PC-9 (cell line): ENCODE results near the gene CHST11. TPM values are rescaled to one million over a fixed set of nuclear protein-coding genes. Genes with fewer than 3 reads are reported as not detected.

Experiments used
- BruUV-seq: library from RNA; stranded (reverse); fragments of 400-500 nt; replicated peaks from 2 replicates; lab custom pipeline; 2021; lab: Mats Ljungman, UMichigan
- CTCF ChIA-PET: fragments of 300-600 bp; sonication (Branson Sonifier 250); formaldehyde crosslinking; loops from one replicate; lab custom pipeline; 2022; ENCODE audit warnings: antibody characterized with exemption; lab: Charles Lee
- POLR2A ChIA-PET: fragments of 300-600 bp; sonication (Branson Sonifier 250); formaldehyde crosslinking; loops from one replicate; lab custom pipeline; 2022; ENCODE audit warnings: antibody characterized with exemption; ENCODE audit not compliant: unreplicated experiment; lab: Charles Lee
- DNase-seq, 2 experiments: peaks; one replicate each; pipeline versions ENCODE4 v3.0.0 to v3.0.0-alpha.2; 2015 to 2022; ENCODE audit warnings: mixed read lengths in 1 of 2
- H2AFZ ChIP-seq: fragments of 200-600 bp; sonication (generic); 2 replicates; pipeline ENCODE4 v1.8.1; 2017; ENCODE audit warnings: antibody characterized with exemption
- H3F3A ChIP-seq: fragments of 200-600 bp; sonication (generic); 2 replicates; pipeline ENCODE4 v1.8.1; 2017; ENCODE audit warnings: antibody characterized with exemption, mild to moderate bottlenecking, low read depth; ENCODE audit not compliant: insufficient read depth
- H3K27ac ChIP-seq: fragments of 200-600 bp; sonication (generic); 2 replicates; pipeline ENCODE4 v1.6.1; 2016; ENCODE audit warnings: mixed run types
- H3K27me3 ChIP-seq: fragments of 200-600 bp; sonication (generic); 2 replicates; pipeline ENCODE4 v1.6.1; 2016; ENCODE audit warnings: low read depth, mixed run types; ENCODE audit not compliant: insufficient read depth
- H3K36me3 ChIP-seq: fragments of 200-600 bp; sonication (generic); 2 replicates; pipeline ENCODE4 v1.6.1; 2016; ENCODE audit warnings: low read depth, mixed run types
- H3K4me1 ChIP-seq: fragments of 200-600 bp; sonication (generic); replicated peaks from 2 replicates; pipeline ENCODE4 v1.6.1; 2016; ENCODE audit warnings: mixed run types; ENCODE audit not compliant: insufficient read depth
- H3K4me2 ChIP-seq: fragments of 200-600 bp; sonication (generic); 2 replicates; pipeline ENCODE4 v1.6.1; 2017; ENCODE audit warnings: mixed run types
- H3K4me3 ChIP-seq: fragments of 200-600 bp; sonication (generic); 2 replicates; pipeline ENCODE4 v1.6.1; 2016; ENCODE audit warnings: mixed run types
- H3K79me2 ChIP-seq: fragments of 200-600 bp; sonication (generic); 2 replicates; pipeline ENCODE4 v1.6.1; 2017; ENCODE audit warnings: low read depth, mixed run types
- H3K9me2 ChIP-seq: fragments of 200-600 bp; sonication (generic); 2 replicates; pipeline ENCODE4 v1.8.1; 2017; ENCODE audit warnings: mild to moderate bottlenecking; ENCODE audit not compliant: insufficient read depth
- H3K9me3 ChIP-seq: fragments of 200-600 bp; sonication (generic); 2 replicates; pipeline ENCODE4 v1.8.1; 2016; ENCODE audit warnings: low read depth; ENCODE audit not compliant: insufficient read depth
- H4K20me1 ChIP-seq: fragments of 200-600 bp; sonication (generic); 2 replicates; pipeline ENCODE4 v1.8.1; 2017; ENCODE audit not compliant: insufficient read depth
- CTCF ChIP-seq: fragments of 200-600 bp; sonication (generic); conservative IDR thresholded peaks from 2 replicates; pipeline ENCODE4 v1.6.1; 2017; ENCODE audit warnings: mixed run types, antibody characterized with exemption, mild to moderate bottlenecking, moderate library complexity
- EZH2 ChIP-seq: fragments of 200-600 bp; sonication (generic); IDR thresholded peaks from 2 replicates; pipeline ENCODE4 v1.8.0; 2017; ENCODE audit warnings: antibody characterized with exemption, low read depth
- intact Hi-C: fragments of 100-400 bp; cut with micrococcal nuclease; formaldehyde crosslinking; loops from one replicate; pipeline ENCODE4 v1.10.0; 2022; ENCODE audit not compliant: unreplicated experiment
- total RNA-seq: library from RNA; stranded (reverse); gene quantifications from 2 replicates; pipeline ENCODE4 v1.2.3, GENCODE V29; 2021

Gene CHST11
- total RNA-seq, 1 experiment from 2014 or later: 39.9 TPM

- H3K79me2 ChIP-seq: peaks cover 96% of the 10 kb centered on the region
These were observed 59.2 kb downstream of the CHST11 start for GRCh38 chr12:104515899-104516298.

GRCh38 chr12:104516821-104517220 is 60.1 kb downstream of the CHST11 start:
- intact Hi-C loops: no loop called here

More at GRCh38 chr12:104515899-104516298, 59.2 kb downstream of the CHST11 start:
- BruUV-seq: no TSS peak
- Histone ChIP-seq H3K27me3 (no peaks in the 10 kb centered on the region), H3K9me2 (no peaks in the 10 kb centered on the region), H3K9me3 (no peaks in the 10 kb centered on the region), H3K4me3 (no peak overlapping the region), H3K4me2 (no peak overlapping the region), H3K4me1 (0 out of 2 replicates have a peak, but pooled peaks cover 7% of the 10 kb centered on the region), H3K36me3 (no peaks in the 10 kb centered on the region), H3F3A (peaks cover 8% of the 10 kb centered on the region; the same call in 1 of the 2 replicates), H4K20me1 (peaks cover 46% of the 10 kb centered on the region), H2AFZ (no peak overlapping the region), H3K27ac (no peak overlapping the region)
- no peak for TF ChIP-seq EZH2
- no peak for TF ChIP-seq CTCF
- intact Hi-C loops: no loop called here
- ChIA-PET POLR2A (no interaction called here), CTCF (no interaction called here)
- no peak for DNase-seq

GRCh38 chr12:104517880-104518279 is 61.1 kb downstream of the CHST11 start:
- H3K36me3 ChIP-seq: no peaks in the 10 kb centered on the region
- ChIA-PET POLR2A (no interaction called here), CTCF (no interaction called here)
- H2AFZ ChIP-seq: no peak overlapping the region
- peaks cover 10% of the 10 kb centered on the region for H3F3A ChIP-seq
- no peaks in the 10 kb centered on the region for H3K9me3 ChIP-seq
- DNase-seq: no peak
- H3K9me2 ChIP-seq: no peaks in the 10 kb centered on the region
- H3K4me2 ChIP-seq: no peak overlapping the region
- intact Hi-C loops: no loop called here
- TF ChIP-seq EZH2 (no peak), CTCF (no peak)
- 0 out of 2 replicates have a peak, but pooled peaks cover 7% of the 10 kb centered on the region for H3K4me1 ChIP-seq
- no TSS peak for BruUV-seq
- H4K20me1 ChIP-seq: peaks cover 37% of the 10 kb centered on the region
- H3K27me3 ChIP-seq: no peaks in the 10 kb centered on the region
- no peak overlapping the region for H3K27ac ChIP-seq
- H3K79me2 ChIP-seq: peaks cover 98% of the 10 kb centered on the region
- no peak overlapping the region for H3K4me3 ChIP-seq

More at GRCh38 chr12:104516821-104517220, 60.1 kb downstream of the CHST11 start:
- H3K4me1 ChIP-seq: 0 out of 2 replicates have a peak, but pooled peaks cover 7% of the 10 kb centered on the region
- peaks cover 97% of the 10 kb centered on the region for H3K79me2 ChIP-seq
- no peaks in the 10 kb centered on the region for H3K36me3 ChIP-seq
- no peak overlapping the region for H3K4me2 ChIP-seq
- no peak for DNase-seq
- no TSS peak for BruUV-seq
- TF ChIP-seq EZH2: no peak
- no peak for TF ChIP-seq CTCF
- H3K4me3 ChIP-seq: no peak overlapping the region
- no peaks in the 10 kb centered on the region for H3K9me3 ChIP-seq
- peaks cover 40% of the 10 kb centered on the region for H4K20me1 ChIP-seq
- H3F3A ChIP-seq: peaks cover 8% of the 10 kb centered on the region; the same call in 1 of the 2 replicates
- H2AFZ ChIP-seq: no peak overlapping the region
- no peak overlapping the region for H3K27ac ChIP-seq
- H3K27me3 ChIP-seq: no peaks in the 10 kb centered on the region
- no peaks in the 10 kb centered on the region for H3K9me2 ChIP-seq
- POLR2A ChIA-PET: no interaction called here
- CTCF ChIA-PET: no interaction called here
